Osteoblast (primary cell): ENCODE results near the gene XAB2. TPM values are rescaled to one million over a fixed set of nuclear protein-coding genes. Genes with fewer than 3 reads are reported as not detected.

ENCODE experiments used
- DNase-seq: peaks from one replicate; pipeline ENCODE4 v3.0.0; 2011; ENCODE audit warnings: low spot score, mixed read lengths; ENCODE audit not compliant: insufficient read length; ENCODE audit errors: missing footprints
- H2AFZ ChIP-seq: 2 replicates; pipeline ENCODE4 v1.6.0; 2011; ENCODE audit warnings: mild to moderate bottlenecking, low read length
- H3K27ac ChIP-seq: 2 replicates; pipeline ENCODE4 v1.5.1; 2011; ENCODE audit warnings: mild to moderate bottlenecking, low read depth, low read length, moderate library complexity
- H3K27me3 ChIP-seq: 2 replicates; pipeline ENCODE4 v1.6.0; 2012; ENCODE audit warnings: mild to moderate bottlenecking, control low read depth, inconsistent platforms, low read length, moderate library complexity; ENCODE audit not compliant: insufficient read depth
- H3K36me3 ChIP-seq: 2 replicates; pipeline ENCODE4 v1.5.1; 2011; ENCODE audit warnings: mild to moderate bottlenecking, low read length, control low read depth, moderate library complexity; ENCODE audit not compliant: insufficient read depth
- H3K4me1 ChIP-seq: 2 replicates; pipeline ENCODE4 v1.5.1; 2011; ENCODE audit warnings: mild to moderate bottlenecking, low read length, control low read depth, moderate library complexity; ENCODE audit not compliant: insufficient read depth
- H3K4me2 ChIP-seq: 2 replicates; pipeline ENCODE4 v1.6.0; 2011; ENCODE audit warnings: mild to moderate bottlenecking, low read length; ENCODE audit not compliant: insufficient read depth
- H3K4me3 ChIP-seq: fragments of 200-600 bp; sonication (generic); 3 replicates; pipeline ENCODE4 v1.5.1; 2012; ENCODE audit warnings: mild to moderate bottlenecking, low read length, inconsistent platforms; ENCODE audit not compliant: insufficient read depth
- H3K79me2 ChIP-seq: 2 replicates; pipeline ENCODE4 v1.6.0; 2012; ENCODE audit warnings: mild to moderate bottlenecking, low read length, control low read depth, inconsistent platforms; ENCODE audit not compliant: insufficient read depth
- H3K9me3 ChIP-seq: 2 replicates; pipeline ENCODE4 v1.5.1; 2011; ENCODE audit warnings: low read depth, low read length, control low read depth
- H4K20me1 ChIP-seq: 2 replicates; pipeline ENCODE4 v1.6.0; 2012; ENCODE audit warnings: mild to moderate bottlenecking, low read length, control low read depth; ENCODE audit not compliant: insufficient read depth
- total RNA-seq: library from RNA; depleted of rRNA; stranded (reverse); fragments of >200 nt; gene quantifications from 2 replicates; pipeline ENCODE4 v1.2.3, GENCODE V29; 2012
- TF ChIP-seq, protein P1 (sequence below): IDR thresholded peaks from 2 replicates; pipeline ENCODE4 v1.5.1; 2011; ENCODE audit warnings: mild to moderate bottlenecking, low read depth, low read length, moderate library complexity; ENCODE audit errors: extremely low read depth

Gene XAB2
- total RNA-seq, 1 donor: 40.5 TPM

DNA sequence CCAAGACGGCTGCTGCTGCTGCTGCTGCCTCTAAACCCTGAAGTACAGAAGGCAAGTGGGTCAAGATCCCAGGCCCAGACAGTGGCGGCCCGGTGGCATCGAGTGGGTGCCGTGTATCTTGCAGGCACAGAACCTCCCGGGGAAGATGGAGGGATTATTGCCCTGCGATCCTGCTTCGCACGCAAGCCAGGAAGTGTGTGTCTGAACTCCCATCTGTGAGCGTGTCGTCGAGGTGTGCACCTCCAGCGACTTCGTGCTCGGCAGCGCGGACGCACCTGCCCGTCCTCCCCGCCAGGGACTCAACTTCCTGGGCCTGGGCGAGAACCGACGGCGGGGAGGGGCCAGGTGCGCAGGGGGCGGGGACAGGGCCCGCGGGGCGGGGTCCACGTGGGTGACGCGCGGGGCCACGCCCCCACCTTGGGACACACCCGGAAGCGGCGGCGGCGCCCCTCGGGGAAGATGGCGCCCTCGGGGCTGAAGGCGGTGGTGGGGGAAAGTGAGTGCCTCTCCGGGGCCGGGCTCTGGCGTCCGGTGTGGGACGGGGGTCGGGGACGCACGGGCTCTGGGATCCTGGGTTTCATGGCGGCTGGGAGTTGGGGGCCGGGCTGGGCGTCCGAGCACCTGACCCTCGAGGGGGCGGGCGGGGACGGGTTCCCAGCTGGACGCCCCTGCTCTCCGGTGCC is 7.5 kb upstream of the XAB2 start, which contains the start of gene STXBP2:
Gene STXBP2 (plus strand): TSS at position 420 of the 683 bp plus-strand sequence. CDS start 40 bp downstream, at position 460.
- Histone ChIP-seq H3K27ac (no peak within 1 kb of the TSS), H3K4me3 (peak within 1 kb of the TSS; percentile 20), H3K4me2 (no peak within 1 kb of the TSS), H4K20me1 (no peaks in the 10 kb centered on the region), H3K36me3 (no peaks in the 10 kb centered on the region), H3K4me1 (no peaks in the 10 kb centered on the region), H3K9me3 (no peaks in the 10 kb centered on the region), H3K79me2 (no peaks in the 10 kb centered on the region), H2AFZ (no peak within 1 kb of the TSS), H3K27me3 (peaks cover 9% of the 10 kb centered on the region)
- TF ChIP-seq, protein P1, sequence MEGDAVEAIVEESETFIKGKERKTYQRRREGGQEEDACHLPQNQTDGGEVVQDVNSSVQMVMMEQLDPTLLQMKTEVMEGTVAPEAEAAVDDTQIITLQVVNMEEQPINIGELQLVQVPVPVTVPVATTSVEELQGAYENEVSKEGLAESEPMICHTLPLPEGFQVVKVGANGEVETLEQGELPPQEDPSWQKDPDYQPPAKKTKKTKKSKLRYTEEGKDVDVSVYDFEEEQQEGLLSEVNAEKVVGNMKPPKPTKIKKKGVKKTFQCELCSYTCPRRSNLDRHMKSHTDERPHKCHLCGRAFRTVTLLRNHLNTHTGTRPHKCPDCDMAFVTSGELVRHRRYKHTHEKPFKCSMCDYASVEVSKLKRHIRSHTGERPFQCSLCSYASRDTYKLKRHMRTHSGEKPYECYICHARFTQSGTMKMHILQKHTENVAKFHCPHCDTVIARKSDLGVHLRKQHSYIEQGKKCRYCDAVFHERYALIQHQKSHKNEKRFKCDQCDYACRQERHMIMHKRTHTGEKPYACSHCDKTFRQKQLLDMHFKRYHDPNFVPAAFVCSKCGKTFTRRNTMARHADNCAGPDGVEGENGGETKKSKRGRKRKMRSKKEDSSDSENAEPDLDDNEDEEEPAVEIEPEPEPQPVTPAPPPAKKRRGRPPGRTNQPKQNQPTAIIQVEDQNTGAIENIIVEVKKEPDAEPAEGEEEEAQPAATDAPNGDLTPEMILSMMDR: no peak
- peak; percentile 86 for DNase-seq

DNA sequence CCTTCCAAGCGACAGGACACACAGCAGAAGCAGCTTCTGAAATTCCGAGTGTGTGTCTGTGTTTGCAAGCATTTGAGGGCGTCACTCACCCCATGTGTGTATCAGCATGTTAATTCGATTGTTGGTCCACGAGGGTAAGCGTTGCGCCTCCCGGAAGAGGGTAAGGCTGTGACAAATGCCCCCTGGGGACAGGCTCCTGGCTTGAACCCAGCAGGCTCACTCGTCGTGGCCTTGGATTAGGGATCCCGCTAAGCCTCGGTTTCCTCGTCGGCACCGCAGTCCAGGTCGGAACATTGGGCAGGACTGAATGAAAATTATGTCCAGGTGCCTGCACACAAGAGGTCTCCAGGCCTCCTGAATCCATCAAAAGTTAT is 7.0 kb upstream of the XAB2 start:
- Histone ChIP-seq H3K79me2 (peaks cover 4% of the 10 kb centered on the region), H3K4me3 (no peak overlapping the region)

DNA sequence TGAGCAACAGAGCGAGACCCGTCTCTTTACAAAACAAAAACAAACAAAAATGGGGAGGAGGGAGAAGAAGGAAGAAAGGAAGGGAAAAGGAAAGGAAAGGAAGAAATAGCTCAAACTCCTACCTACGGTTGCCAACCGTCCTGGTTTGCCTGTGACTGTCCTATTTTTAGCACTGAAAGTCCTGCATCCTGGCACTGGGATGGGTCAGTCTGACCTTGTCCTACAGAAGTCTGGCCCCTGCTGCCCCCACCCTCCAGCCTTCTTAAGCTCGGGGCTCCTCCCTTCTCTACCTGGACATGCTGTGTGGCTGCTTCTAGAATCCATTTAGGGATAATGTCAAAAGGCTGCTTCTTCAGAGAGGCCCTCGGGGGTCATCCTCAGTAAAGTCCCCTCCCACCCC is 6.3 kb upstream of the XAB2 start:
- Histone ChIP-seq H3K36me3 (no peaks in the 10 kb centered on the region), H2AFZ (no peak overlapping the region), H3K27ac (no peak overlapping the region), H3K27me3 (peaks cover 9% of the 10 kb centered on the region), H3K79me2 (peaks cover 8% of the 10 kb centered on the region), H3K4me2 (no peak overlapping the region), H4K20me1 (no peaks in the 10 kb centered on the region), H3K9me3 (no peaks in the 10 kb centered on the region), H3K4me3 (no peak overlapping the region), H3K4me1 (peaks cover under 1% of the 10 kb centered on the region)
- TF ChIP-seq, protein P1: no peak
- DNase-seq: peak; percentile 85

More for the DNA sequence above, 7.0 kb upstream of the XAB2 start:
- Histone ChIP-seq H3K27ac (no peak overlapping the region), H4K20me1 (no peaks in the 10 kb centered on the region), H3K4me1 (no peaks in the 10 kb centered on the region), H3K4me2 (no peak overlapping the region), H3K27me3 (peaks cover 9% of the 10 kb centered on the region), H3K9me3 (no peaks in the 10 kb centered on the region), H2AFZ (no peak overlapping the region), H3K36me3 (no peaks in the 10 kb centered on the region)
- TF ChIP-seq, protein P1: no peak
- no peak for DNase-seq

DNA sequence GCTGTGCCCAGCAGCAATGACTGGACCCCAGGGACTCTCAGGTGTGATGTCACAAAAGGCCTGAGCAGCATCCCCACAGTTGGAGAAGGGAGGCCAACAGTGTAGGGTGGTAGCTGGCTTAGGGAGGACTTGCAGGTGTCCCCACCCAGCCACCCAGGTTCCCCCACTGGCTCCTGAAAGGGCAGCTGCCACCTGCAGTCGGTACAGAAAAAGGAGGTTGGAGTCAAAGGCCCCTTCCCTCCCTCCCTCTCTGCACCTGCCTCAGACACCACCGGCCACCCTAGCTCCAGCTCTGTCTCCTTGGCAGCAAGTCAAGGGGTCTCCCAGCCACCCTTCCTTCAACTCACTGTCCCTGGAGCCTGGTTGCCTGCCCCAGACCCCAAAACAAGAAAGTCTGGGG is 4.4 kb upstream of the XAB2 start, which contains the start of gene PCP2:
Gene PCP2 (minus strand): TSS at position 22 of the 400 bp plus-strand sequence. CDS start 262 bp downstream, outside the sequence.
- Histone ChIP-seq H4K20me1 (peaks cover 3% of the 10 kb centered on the region), H3K36me3 (no peaks in the 10 kb centered on the region), H3K4me3 (no peak within 1 kb of the TSS), H2AFZ (no peak within 1 kb of the TSS), H3K27ac (no peak within 1 kb of the TSS), H3K4me1 (peaks cover 9% of the 10 kb centered on the region), H3K27me3 (peaks cover 9% of the 10 kb centered on the region), H3K9me3 (no peaks in the 10 kb centered on the region), H3K4me2 (no peak within 1 kb of the TSS), H3K79me2 (peaks cover 26% of the 10 kb centered on the region)
- TF ChIP-seq, protein P1: no peak
- no peak for DNase-seq
